ENCODE data around the gene KDM4C.

Gene KDM4C

GRCh38 chr9:7097785-7098752 lies 340.3 kb downstream of the KDM4C start:
- H3K27me3 ChIP-seq (ENCODE audit: insufficient read depth, low read length): no peaks in the 10 kb centered on the region
- H3K4me2 ChIP-seq (ENCODE audit: low read length): no peak overlapping the region
- H4K20me1 ChIP-seq (ENCODE audit: insufficient read depth, low read length): no peaks in the 10 kb centered on the region
- H3F3A ChIP-seq (ENCODE audit: insufficient read depth, low read length): no peaks in the 10 kb centered on the region
- H3K36me3 ChIP-seq (ENCODE audit: insufficient read depth, low read length): no peaks in the 10 kb centered on the region
- H3K9ac ChIP-seq (ENCODE audit: low read length): no peak overlapping the region
- H3K4me1 ChIP-seq (ENCODE audit: insufficient read depth, low read length, severe bottlenecking): peaks cover 12% of the 10 kb centered on the region
- TF ChIP-seq CTCF (IDR thresholded peaks at IDR 0.05; ENCODE audit: low read length) (no peak), EZH2 (IDR thresholded peaks at IDR 0.05; ENCODE audit: borderline replicate concordance, low read length) (no peak)
- no peak overlapping the region for H2AFZ ChIP-seq (ENCODE audit: low read length)
- no peak overlapping the region for H3K27ac ChIP-seq (ENCODE audit: low read depth, low read length, poor library complexity, severe bottlenecking)
- no peaks in the 10 kb centered on the region for H3K9me2 ChIP-seq (ENCODE audit: low read depth, low read length)
- H3K79me2 ChIP-seq (ENCODE audit: insufficient read depth, low read length): no peaks in the 10 kb centered on the region
- 0 out of 2 replicates have a peak, but pooled peaks cover 3% of the 10 kb centered on the region for H3K9me3 ChIP-seq (ENCODE audit: low read length)
- no peak overlapping the region for H3K4me3 ChIP-seq (ENCODE audit: low read depth, low read length, poor library complexity, severe bottlenecking)

GRCh38 chr9:7103367-7103766 lies 345.6 kb downstream of the KDM4C start:
- H3K9ac ChIP-seq (ENCODE audit: low read length): no peak overlapping the region
- H3K4me3 ChIP-seq (ENCODE audit: low read depth, low read length, poor library complexity, severe bottlenecking): no peak overlapping the region
- H3K27ac ChIP-seq (ENCODE audit: low read depth, low read length, poor library complexity, severe bottlenecking): no peak overlapping the region
- H3K27me3 ChIP-seq (ENCODE audit: insufficient read depth, low read length): no peaks in the 10 kb centered on the region
- no peak overlapping the region for H3K4me2 ChIP-seq (ENCODE audit: low read length)
- no peaks in the 10 kb centered on the region for H4K20me1 ChIP-seq (ENCODE audit: insufficient read depth, low read length)
- H2AFZ ChIP-seq (ENCODE audit: low read length): no peak overlapping the region
- H3K4me1 ChIP-seq (ENCODE audit: insufficient read depth, low read length, severe bottlenecking): no peaks in the 10 kb centered on the region
- H3K79me2 ChIP-seq (ENCODE audit: insufficient read depth, low read length): no peaks in the 10 kb centered on the region
- H3K9me2 ChIP-seq (ENCODE audit: low read depth, low read length): no peaks in the 10 kb centered on the region
- H3K36me3 ChIP-seq (ENCODE audit: insufficient read depth, low read length): peaks cover 21% of the 10 kb centered on the region
- no peaks in the 10 kb centered on the region for H3F3A ChIP-seq (ENCODE audit: insufficient read depth, low read length)
- no peak for TF ChIP-seq EZH2 (IDR thresholded peaks at IDR 0.05; ENCODE audit: borderline replicate concordance, low read length)
- TF ChIP-seq CTCF (IDR thresholded peaks at IDR 0.05; ENCODE audit: low read length): no peak
- H3K9me3 ChIP-seq (ENCODE audit: low read length): 0 out of 2 replicates have a peak, but pooled peaks cover 3% of the 10 kb centered on the region

- Histone ChIP-seq H3K4me1 (ENCODE audit: insufficient read depth, low read length, severe bottlenecking) (no peaks in the 10 kb centered on the region), H3K27ac (ENCODE audit: low read depth, low read length, poor library complexity, severe bottlenecking) (no peak overlapping the region), H3K27me3 (ENCODE audit: insufficient read depth, low read length) (no peaks in the 10 kb centered on the region)
These were observed 346.0 kb downstream of the KDM4C start for GRCh38 chr9:7103771-7104170.

More at GRCh38 chr9:7103771-7104170, 346.0 kb downstream of the KDM4C start:
- no peak overlapping the region for H3K4me3 ChIP-seq (ENCODE audit: low read depth, low read length, poor library complexity, severe bottlenecking)
- no peaks in the 10 kb centered on the region for H3K9me3 ChIP-seq (ENCODE audit: low read length)
- H3F3A ChIP-seq (ENCODE audit: insufficient read depth, low read length): no peaks in the 10 kb centered on the region
- H3K4me2 ChIP-seq (ENCODE audit: low read length): no peak overlapping the region
- no peak overlapping the region for H2AFZ ChIP-seq (ENCODE audit: low read length)
- H3K36me3 ChIP-seq (ENCODE audit: insufficient read depth, low read length): peaks cover 24% of the 10 kb centered on the region
- no peaks in the 10 kb centered on the region for H4K20me1 ChIP-seq (ENCODE audit: insufficient read depth, low read length)
- H3K79me2 ChIP-seq (ENCODE audit: insufficient read depth, low read length): no peaks in the 10 kb centered on the region
- H3K9ac ChIP-seq (ENCODE audit: low read length): no peak overlapping the region
- TF ChIP-seq EZH2 (IDR thresholded peaks at IDR 0.05; ENCODE audit: borderline replicate concordance, low read length) (no peak), CTCF (IDR thresholded peaks at IDR 0.05; ENCODE audit: low read length) (no peak)
- no peaks in the 10 kb centered on the region for H3K9me2 ChIP-seq (ENCODE audit: low read depth, low read length)
